Astrocyte of the spinal cord (primary cell): ENCODE results near the gene ANKRD63.

Experiments used
- DNase-seq: peaks from one replicate; pipeline ENCODE4 v3.0.0; 2011; ENCODE audit warnings: low read depth, low spot score
- H3K4me3 ChIP-seq: 2 replicates; pipeline ENCODE4 v1.5.1; 2011; ENCODE audit warnings: low read depth, mild to moderate bottlenecking, low read length, moderate library complexity
- in situ Hi-C: cut with HindIII; loops from 2 replicates; pipeline ENCODE4 v1.10.0; 2017; ENCODE audit warnings: low sequenced_read_pairs
- TF ChIP-seq, protein P1 (sequence below): IDR thresholded peaks from 2 replicates; pipeline ENCODE4 v1.5.1; 2012; ENCODE audit warnings: low read depth, mild to moderate bottlenecking, low read length, inconsistent platforms

Gene ANKRD63

DNA sequence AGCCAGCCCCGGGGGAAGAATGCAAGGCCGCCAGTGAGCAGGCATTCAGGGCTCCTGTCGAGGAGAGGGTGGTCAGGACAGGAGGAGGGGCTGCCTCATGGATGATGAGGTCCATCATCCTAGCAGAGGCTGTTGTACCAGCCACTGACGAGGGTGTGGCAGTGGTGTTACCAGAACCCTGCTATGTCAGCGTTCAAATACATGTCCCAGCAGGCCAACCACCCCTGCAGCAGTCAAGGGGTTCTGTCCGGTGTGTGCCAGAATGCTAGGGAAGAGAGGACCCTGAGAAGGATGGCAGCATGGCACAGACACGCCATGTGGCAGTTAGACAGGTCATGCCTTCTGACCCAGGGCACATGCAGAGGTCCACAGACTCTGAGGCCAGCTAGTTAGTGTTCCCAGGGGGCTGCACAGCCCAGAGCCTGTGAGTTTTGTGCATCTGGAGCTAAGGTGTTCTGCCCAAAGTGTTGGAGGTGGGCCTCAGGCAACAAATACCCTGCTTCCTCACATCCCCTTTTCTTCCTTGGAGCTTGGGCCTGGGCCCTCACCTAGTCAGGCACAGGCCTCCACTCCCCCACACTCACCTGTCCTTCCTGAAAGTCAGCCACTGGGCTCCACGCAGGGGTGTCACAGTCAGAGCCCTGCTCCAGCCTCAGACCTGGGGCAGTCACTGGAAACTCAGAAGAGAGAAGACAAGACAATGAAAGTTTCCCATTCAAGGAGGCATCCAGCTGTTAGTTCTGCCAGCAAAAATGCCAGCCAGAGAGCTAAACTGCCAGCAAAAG is 36.2 kb downstream of the ANKRD63 start:
- TF ChIP-seq, protein P1, sequence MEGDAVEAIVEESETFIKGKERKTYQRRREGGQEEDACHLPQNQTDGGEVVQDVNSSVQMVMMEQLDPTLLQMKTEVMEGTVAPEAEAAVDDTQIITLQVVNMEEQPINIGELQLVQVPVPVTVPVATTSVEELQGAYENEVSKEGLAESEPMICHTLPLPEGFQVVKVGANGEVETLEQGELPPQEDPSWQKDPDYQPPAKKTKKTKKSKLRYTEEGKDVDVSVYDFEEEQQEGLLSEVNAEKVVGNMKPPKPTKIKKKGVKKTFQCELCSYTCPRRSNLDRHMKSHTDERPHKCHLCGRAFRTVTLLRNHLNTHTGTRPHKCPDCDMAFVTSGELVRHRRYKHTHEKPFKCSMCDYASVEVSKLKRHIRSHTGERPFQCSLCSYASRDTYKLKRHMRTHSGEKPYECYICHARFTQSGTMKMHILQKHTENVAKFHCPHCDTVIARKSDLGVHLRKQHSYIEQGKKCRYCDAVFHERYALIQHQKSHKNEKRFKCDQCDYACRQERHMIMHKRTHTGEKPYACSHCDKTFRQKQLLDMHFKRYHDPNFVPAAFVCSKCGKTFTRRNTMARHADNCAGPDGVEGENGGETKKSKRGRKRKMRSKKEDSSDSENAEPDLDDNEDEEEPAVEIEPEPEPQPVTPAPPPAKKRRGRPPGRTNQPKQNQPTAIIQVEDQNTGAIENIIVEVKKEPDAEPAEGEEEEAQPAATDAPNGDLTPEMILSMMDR: no peak
- in situ Hi-C loops: no loop called here
- no peak overlapping the region for H3K4me3 ChIP-seq
- no peak for DNase-seq

DNA sequence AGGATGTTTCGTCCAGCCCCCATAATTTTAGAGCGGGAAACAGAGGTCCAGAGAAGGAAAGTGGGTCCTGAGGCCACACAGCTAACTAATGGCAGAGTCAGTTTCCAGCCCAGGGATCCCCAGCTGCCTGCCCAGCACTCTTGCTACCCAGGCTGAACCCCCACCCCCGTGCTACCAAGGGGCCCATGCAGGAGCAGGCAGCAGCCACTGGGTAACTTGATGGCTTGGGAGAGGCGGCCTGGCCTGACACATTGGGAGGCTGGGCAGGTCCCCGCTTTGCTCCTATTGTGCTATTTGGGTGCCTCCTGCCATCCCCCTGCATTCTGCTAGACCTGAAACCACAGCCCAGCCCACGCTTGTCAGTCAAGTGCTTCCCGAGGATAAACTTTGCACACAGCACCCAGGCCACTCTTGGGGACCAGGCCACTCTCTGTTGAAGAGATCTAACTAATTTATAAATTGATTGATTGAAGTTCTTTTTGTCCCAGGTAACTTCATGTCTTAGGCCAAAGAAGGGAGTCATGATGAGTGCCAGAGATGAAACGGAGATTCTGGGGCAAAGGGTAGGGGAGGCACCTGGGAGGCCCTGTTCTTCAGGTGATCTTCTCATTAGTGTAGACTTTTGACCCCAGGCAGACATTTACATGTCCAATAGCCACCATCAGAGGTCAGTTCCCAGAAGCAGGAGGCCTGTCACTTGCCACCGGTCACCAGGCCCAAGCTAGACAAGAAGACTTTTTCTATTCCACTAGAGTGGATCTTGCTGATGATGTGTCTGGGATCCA is 37.0 kb downstream of the ANKRD63 start:
- in situ Hi-C loops: no loop called here
- DNase-seq: no peak
- TF ChIP-seq, protein P1: no peak

DNA sequence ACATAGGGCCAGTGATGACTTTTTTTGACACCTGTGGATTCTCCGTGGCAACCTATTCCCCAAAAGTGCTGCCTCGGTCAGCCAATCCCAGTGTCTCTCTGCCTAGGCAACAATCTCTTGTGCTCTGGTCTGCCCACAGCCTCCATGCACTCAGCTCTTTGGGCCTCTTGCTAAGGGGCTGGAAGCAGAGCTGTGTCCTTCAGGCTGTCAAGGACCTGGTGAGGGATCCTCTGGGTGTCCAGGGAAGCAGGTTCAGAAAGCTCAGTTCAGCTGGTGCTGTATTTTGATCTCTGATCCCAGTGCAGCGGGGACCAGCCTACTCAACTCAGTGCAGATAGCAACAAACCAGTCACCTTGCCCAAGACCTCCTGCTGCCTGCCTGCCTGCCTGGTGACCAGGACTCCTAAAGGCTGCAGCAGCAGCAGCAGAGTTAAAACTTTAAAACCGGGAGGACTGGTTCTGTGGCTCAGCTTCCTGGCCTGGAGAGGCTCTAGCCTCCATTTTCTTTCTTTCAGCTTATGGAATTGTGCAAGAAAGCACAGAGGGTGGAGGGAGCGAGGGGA is 37.8 kb downstream of the ANKRD63 start:
- in situ Hi-C loops: no loop called here
- no peak overlapping the region for H3K4me3 ChIP-seq
- TF ChIP-seq, protein P1: no peak
- DNase-seq: no peak

More for the DNA sequence above, 37.0 kb downstream of the ANKRD63 start:
- no peak overlapping the region for H3K4me3 ChIP-seq

DNA sequence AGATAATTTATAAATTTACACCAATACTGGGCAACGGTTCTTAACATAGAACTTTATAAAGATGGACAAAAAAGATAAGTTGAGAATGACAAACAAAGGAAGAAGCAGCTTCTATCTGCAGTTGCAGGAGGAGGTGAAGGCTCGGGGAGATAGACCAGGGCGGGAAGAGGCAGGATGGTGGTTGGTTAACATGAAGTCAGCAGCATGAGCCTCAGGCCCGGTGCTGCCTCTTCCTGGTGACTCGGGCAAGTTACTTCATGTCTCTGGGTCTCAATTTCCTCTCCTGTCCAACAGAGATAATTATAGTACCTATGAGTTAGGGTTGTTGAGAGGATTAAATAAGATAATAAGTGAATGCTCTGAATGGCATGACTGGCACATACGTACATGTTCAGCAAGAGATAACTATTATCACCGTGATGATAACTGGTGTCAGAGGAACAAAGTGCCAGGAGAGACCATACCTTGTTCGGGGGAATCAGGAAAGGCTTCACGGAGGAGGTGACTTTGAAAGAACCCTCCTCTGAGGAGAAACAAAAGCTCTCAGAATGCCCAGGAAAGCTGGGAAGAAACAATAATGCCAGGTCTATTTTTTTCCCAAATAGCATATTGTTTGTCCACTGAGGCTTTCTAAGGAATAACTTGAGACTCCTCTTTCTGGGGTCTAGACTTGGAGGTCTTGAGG is 39.6 kb downstream of the ANKRD63 start:
- no peak overlapping the region for H3K4me3 ChIP-seq
- TF ChIP-seq, protein P1: no peak
- in situ Hi-C loops: no loop called here
- DNase-seq: no peak

DNA sequence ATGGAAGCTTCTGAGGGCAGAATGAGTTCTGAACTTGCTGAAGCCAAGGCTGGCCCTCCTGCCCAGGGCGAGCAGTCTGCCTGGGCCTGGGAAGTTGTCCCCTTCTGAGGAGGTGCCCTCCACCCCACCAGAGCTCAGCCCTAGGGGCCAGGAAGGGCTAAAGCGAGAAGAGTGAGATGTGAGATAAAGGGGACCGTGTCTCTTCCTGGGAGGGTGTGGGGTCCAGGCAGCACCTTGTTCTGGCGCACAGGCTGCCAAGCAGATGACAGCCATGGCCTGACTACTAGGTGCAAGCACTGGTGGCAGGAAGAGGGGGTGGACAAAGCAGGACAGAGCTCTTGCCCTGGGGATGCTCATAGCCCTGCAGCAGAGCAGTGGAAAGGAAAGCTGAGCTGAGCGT is 40.3 kb downstream of the ANKRD63 start:
- DNase-seq: no peak
- in situ Hi-C loops: no loop called here
- H3K4me3 ChIP-seq: no peak overlapping the region
- TF ChIP-seq, protein P1: no peak

DNA sequence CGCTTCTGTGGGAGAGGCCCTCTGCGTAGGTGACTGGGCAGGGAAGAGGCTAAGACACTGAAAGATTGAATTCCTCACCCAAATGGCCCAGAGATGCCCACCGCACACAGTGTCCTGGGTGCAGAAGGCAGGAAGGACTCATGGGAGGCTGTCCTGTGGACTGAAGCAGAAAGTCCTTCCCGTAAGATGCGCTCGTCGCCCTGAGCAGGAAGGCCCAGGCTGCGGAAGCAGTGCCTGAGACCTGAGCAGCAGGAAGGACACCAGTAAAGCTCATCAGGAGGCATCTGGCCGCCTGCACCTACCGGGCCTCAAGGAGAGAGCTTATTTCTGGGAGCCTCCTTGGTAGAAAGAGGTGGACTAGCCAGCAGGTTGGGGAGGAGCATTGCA is 40.7 kb downstream of the ANKRD63 start:
- TF ChIP-seq, protein P1: no peak
- no peak overlapping the region for H3K4me3 ChIP-seq
- DNase-seq: no peak
- in situ Hi-C loops: no loop called here
